Measurements from ENCODE around the gene MIX23. TPM values are rescaled to one million over a fixed set of nuclear protein-coding genes. Genes with fewer than 3 reads are reported as not detected.

The MIX23 gene
- total RNA-seq, 1 experiment from 2014 or later, result 80.6 TPM

GRCh38 chr3:122414391-122414790, 31.4 kb upstream of the MIX23 start:
- Histone ChIP-seq H3K79me2 (ENCODE audit: insufficient read depth, low read length) (no peaks in the 10 kb centered on the region), H3K27me3 (ENCODE audit: insufficient read depth, low read length) (no peaks in the 10 kb centered on the region), H3K9me3 (ENCODE audit: control insufficient read depth, low read depth, low read length) (no peaks in the 10 kb centered on the region), H3K4ac (ENCODE audit: low read depth, low read length) (no peak overlapping the region), H3K23ac (ENCODE audit: insufficient read length, low read depth, low read length) (no peak overlapping the region), H3K56ac (ENCODE audit: insufficient read length, low read depth, low read length) (no peak overlapping the region), H2BK120ac (ENCODE audit: low read depth, low read length, poor library complexity, severe bottlenecking) (no peak overlapping the region), H3K79me1 (ENCODE audit: insufficient read depth, low read depth, low read length, poor library complexity, severe bottlenecking) (no peaks in the 10 kb centered on the region), H4K8ac (replicated peaks; ENCODE audit: insufficient read length, low read depth, low read length) (no peak overlapping the region), H3K4me2 (ENCODE audit: insufficient read depth, insufficient read length, low read length) (no peak overlapping the region), H3K14ac (ENCODE audit: insufficient read depth, low read length) (no peak overlapping the region), H4K5ac (ENCODE audit: insufficient read length, low read depth, low read length) (no peak overlapping the region), H3K18ac (ENCODE audit: insufficient read length, low read depth, low read length) (no peak overlapping the region), H3T11ph (ENCODE audit: low read length) (no peak overlapping the region), H3K9ac (ENCODE audit: extremely low read depth, insufficient read length, low read length) (no peak overlapping the region), H4K20me1 (ENCODE audit: control insufficient read depth, insufficient read depth, insufficient read length) (no peaks in the 10 kb centered on the region), H2AK5ac (ENCODE audit: insufficient read length, low read length) (no peak overlapping the region), H3K27ac (ENCODE audit: insufficient read length, low read depth, low read length) (no peak overlapping the region), H2BK5ac (ENCODE audit: insufficient read length, low read length) (no peak overlapping the region), H3K4me1 (ENCODE audit: insufficient read depth, low read length) (no peaks in the 10 kb centered on the region), H2AFZ (ENCODE audit: low read length) (no peak overlapping the region), H2BK12ac (ENCODE audit: insufficient read length, low read depth, low read length) (no peak overlapping the region), H2BK20ac (ENCODE audit: low read depth, low read length, poor library complexity, severe bottlenecking) (no peak overlapping the region), H4K91ac (ENCODE audit: insufficient read length, low read depth, low read length) (no peak overlapping the region), H3K23me2 (ENCODE audit: insufficient read length, low read depth, low read length, poor library complexity, severe bottlenecking) (peaks cover 8% of the 10 kb centered on the region), H2BK15ac (ENCODE audit: low read depth, low read length) (no peak overlapping the region)
- TF ChIP-seq CTCF (conservative IDR thresholded peaks at IDR 0.05), result no peak
- Mint-ChIP-seq H3K4me3 (peak overlapping the region; percentile 96 to 98; a peak in 3 of 5 replicates), H3K36me3 (ENCODE audit: insufficient read depth in 1 of 3, low read depth in 3 of 3) (peaks cover under 1 to 15% (median 14%) of the 10 kb centered on the region in 3 experiments; a peak in 6 of 7 replicates), H3K9me3 (no peaks in the 10 kb centered on the region; a peak in 1 of 5 replicates), H3K4me1 (peaks cover 16 to 18% of the 10 kb centered on the region in 2 experiments), H3K27me3 (ENCODE audit: low read depth) (no peaks in the 10 kb centered on the region; the same call in 1 of the 2 replicates), H3K27ac (no peak overlapping the region)
- DNase-seq, result no peak
- no CpG with 5 or more reads among the region's 3 CpGs for WGBS (ENCODE audit: extremely low coverage, insufficient read length, low lambda C conversion rate)
